Measurements from ENCODE around the gene DOCK6. TPM values are rescaled to one million over a fixed set of nuclear protein-coding genes. Genes with fewer than 3 reads are reported as not detected.

The DOCK6 gene
- total and polyA plus RNA-seq, 2 of the 13 experiments (the other 11 are each of a cell fraction or from before 2014, with no cell fraction given), result 5.4 to 38.1 TPM

DNA sequence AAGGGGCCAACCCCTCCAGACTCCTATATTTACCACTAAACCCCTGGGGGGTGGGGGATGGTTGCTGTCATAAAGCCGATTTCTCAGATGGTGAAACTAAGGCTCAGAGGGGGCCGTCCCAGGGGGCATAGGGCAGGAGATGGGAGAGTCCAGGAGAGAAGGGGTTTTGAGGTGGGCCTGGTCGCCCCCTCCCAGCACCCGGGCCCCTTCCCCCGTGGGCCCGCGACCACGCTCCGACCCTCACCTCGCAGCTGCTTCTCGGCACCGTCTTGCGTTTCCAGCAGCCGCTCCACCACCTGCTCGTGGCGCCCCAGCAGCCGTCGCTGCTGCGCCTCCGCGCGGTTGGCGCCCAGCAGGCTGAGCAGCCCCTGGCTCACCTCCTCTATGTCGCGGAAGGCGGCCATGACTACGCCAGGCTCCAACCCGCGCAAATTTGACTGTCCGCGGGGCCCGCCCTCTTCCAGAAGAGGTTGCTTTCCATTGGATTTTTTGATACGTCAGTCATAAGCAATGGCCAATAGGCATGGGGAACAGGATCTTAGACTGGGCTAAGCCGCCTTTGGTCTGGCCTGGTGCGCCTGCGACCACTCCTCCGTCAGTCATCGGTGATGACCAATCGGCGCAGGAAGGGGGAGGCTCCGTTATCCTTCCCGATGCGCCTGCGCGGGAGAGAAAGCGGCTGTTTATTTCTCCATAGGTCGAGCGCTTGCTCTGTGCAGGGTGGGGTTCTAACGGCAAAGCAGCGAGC is 106.8 kb downstream of the DOCK6 start, which contains the start of gene SPC24 (continued):
- TF ChIP-seq EED (CRISPR knock-in tag; IDR thresholded peaks at IDR 0.05) (no peak), NONO (IDR thresholded peaks at IDR 0.05) (no peak), NONO (CRISPR knock-in tag; conservative IDR thresholded peaks at IDR 0.05) (peak; percentile 67), TSC22D2 (CRISPR knock-in tag; IDR thresholded peaks at IDR 0.05; ENCODE audit: borderline replicate concordance) (no peak), ZNF7 (CRISPR knock-in tag; IDR thresholded peaks at IDR 0.05) (no peak), ZFAT (CRISPR knock-in tag; conservative IDR thresholded peaks at IDR 0.05) (no peak), ZNF652 (CRISPR knock-in tag; IDR thresholded peaks at IDR 0.05; ENCODE audit: borderline replicate concordance, low read depth) (no peak), RFX3 (CRISPR knock-in tag; IDR thresholded peaks at IDR 0.05) (no peak), ZNF839 (CRISPR knock-in tag; IDR thresholded peaks at IDR 0.05; ENCODE audit: borderline replicate concordance) (no peak), ZNF720 (CRISPR knock-in tag; IDR thresholded peaks at IDR 0.05) (no peak), SKI (IDR thresholded peaks at IDR 0.05; ENCODE audit: partially characterized antibody) (no peak), SMAD1 (CRISPR knock-in tag; IDR thresholded peaks at IDR 0.05; ENCODE audit: borderline replicate concordance, low read depth) (no peak; the same call in 1 of the 2 replicates), RARA (CRISPR knock-in tag; IDR thresholded peaks at IDR 0.05) (no peak), ZNF589 (CRISPR knock-in tag; conservative IDR thresholded peaks at IDR 0.05) (no peak), TAF1 (CRISPR knock-in tag; IDR thresholded peaks at IDR 0.05) (peak; percentile 94), ZNF101 (CRISPR knock-in tag; IDR thresholded peaks at IDR 0.05; ENCODE audit: borderline replicate concordance, low read depth) (no peak)
- TF ChIP-seq, protein P1, sequence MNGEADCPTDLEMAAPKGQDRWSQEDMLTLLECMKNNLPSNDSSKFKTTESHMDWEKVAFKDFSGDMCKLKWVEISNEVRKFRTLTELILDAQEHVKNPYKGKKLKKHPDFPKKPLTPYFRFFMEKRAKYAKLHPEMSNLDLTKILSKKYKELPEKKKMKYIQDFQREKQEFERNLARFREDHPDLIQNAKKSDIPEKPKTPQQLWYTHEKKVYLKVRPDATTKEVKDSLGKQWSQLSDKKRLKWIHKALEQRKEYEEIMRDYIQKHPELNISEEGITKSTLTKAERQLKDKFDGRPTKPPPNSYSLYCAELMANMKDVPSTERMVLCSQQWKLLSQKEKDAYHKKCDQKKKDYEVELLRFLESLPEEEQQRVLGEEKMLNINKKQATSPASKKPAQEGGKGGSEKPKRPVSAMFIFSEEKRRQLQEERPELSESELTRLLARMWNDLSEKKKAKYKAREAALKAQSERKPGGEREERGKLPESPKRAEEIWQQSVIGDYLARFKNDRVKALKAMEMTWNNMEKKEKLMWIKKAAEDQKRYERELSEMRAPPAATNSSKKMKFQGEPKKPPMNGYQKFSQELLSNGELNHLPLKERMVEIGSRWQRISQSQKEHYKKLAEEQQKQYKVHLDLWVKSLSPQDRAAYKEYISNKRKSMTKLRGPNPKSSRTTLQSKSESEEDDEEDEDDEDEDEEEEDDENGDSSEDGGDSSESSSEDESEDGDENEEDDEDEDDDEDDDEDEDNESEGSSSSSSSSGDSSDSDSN (CRISPR knock-in tag; IDR thresholded peaks at IDR 0.05), result no peak; the same call in 1 of the 2 replicates
- TF ChIP-seq, protein P2, sequence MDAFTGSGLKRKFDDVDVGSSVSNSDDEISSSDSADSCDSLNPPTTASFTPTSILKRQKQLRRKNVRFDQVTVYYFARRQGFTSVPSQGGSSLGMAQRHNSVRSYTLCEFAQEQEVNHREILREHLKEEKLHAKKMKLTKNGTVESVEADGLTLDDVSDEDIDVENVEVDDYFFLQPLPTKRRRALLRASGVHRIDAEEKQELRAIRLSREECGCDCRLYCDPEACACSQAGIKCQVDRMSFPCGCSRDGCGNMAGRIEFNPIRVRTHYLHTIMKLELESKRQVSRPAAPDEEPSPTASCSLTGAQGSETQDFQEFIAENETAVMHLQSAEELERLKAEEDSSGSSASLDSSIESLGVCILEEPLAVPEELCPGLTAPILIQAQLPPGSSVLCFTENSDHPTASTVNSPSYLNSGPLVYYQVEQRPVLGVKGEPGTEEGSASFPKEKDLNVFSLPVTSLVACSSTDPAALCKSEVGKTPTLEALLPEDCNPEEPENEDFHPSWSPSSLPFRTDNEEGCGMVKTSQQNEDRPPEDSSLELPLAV (CRISPR knock-in tag; conservative IDR thresholded peaks at IDR 0.05; ENCODE audit: low read depth), result no peak

All from HepG2 (cell line).